ENCODE measurements around the gene PHEX. TPM values are rescaled to one million over a fixed set of nuclear protein-coding genes. Genes with fewer than 3 reads are reported as not detected.

Gene PHEX
- total and polyA plus RNA-seq, 4 experiments from 2014 or later = 0.25 to 0.98 (median 0.37) TPM

DNA sequence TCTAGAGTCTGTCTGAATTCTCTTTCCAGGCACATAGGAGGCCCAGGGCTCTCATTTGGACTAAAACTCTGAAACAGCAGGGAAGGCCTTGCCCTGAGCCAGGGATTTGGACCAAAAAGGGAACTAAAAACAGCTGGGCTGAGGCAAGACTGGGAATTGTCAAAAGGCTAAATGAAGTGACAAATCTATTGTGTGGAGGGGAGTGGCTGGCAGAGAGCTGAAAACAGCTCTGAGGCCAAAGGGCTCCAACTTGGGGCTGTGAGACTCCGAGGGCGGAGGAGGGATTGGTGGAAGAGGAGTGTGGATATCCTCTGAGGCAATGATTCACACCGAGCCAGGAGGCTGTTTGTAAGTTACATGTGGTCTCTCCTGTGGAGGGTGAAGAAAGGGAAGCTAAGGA is 63.2 kb downstream of the PHEX start:
- Mint-ChIP-seq H3K27me3 (no peaks in the 10 kb centered on the region), H3K4me3 (no peak overlapping the region), H3K27ac (no peak overlapping the region), H3K4me1 (no peaks in the 10 kb centered on the region), H3K9me3 (peaks cover 0 to 2% (median 0%) of the 10 kb centered on the region in 8 donors), H3K36me3 (no peaks in the 10 kb centered on the region)
- H3K4me1 ChIP-seq (ENCODE audit: insufficient read depth, low read length) = no peaks in the 10 kb centered on the region
- no peak overlapping the region for H3K27ac ChIP-seq (ENCODE audit: low read depth, low read length)
- no peak overlapping the region for H3K4me3 ChIP-seq (ENCODE audit: low read length in 2 of 2)
- ChIA-PET CTCF (ENCODE audit: partially characterized antibody) (interaction anchor here (0.7 kb wide), 1 partner anchor 15 kb away, joined by 3 read pairs; no protein-coding TSS in a partner anchor), POLR2A (ENCODE audit: partially characterized antibody) (no interaction called here)
- intact Hi-C loops (cut with micrococcal nuclease) = no loop called here
- DNase-seq = no peak
- no peaks in the 10 kb centered on the region for H3K27me3 ChIP-seq (ENCODE audit: insufficient read depth, low read length)
- H3K36me3 ChIP-seq (ENCODE audit: insufficient read depth, low read length) = no peaks in the 10 kb centered on the region
- H3K9me3 ChIP-seq (ENCODE audit: control insufficient read depth in 1 of 2, low read length in 2 of 2) = no peaks in the 10 kb centered on the region

DNA sequence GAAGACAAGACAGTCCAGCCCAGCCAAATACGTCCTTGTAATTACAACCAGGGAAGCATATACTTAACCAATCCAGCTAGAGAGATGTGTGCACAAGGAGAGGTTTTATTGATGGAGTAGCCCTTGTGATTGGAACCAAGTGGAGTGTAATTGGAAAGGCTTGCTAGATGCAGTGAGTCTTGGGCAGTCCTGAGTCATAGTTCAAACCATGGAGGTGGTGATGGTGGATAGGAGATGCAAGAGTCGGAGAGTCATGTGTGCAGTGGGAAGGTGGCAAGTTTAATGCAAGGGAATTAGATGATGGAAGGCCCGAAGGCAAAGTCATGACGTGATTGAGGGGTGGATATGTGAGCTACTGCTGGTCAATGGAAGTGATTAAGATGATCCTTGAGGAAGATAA is 63.7 kb downstream of the PHEX start:
- H3K4me1 ChIP-seq (ENCODE audit: insufficient read depth, low read length) = no peaks in the 10 kb centered on the region
- Mint-ChIP-seq H3K36me3 (no peaks in the 10 kb centered on the region), H3K4me1 (no peaks in the 10 kb centered on the region), H3K4me3 (no peak overlapping the region), H3K27ac (no peak overlapping the region), H3K27me3 (no peaks in the 10 kb centered on the region), H3K9me3 (peaks cover 0 to 2% (median 0%) of the 10 kb centered on the region in 8 donors)
- intact Hi-C loops (cut with micrococcal nuclease) = no loop called here
- H3K27ac ChIP-seq (ENCODE audit: low read depth, low read length) = no peak overlapping the region
- POLR2A ChIA-PET (ENCODE audit: partially characterized antibody) = no interaction called here
- DNase-seq = no peak
- CTCF ChIA-PET (ENCODE audit: partially characterized antibody) = interaction anchor here (0.7 kb wide), 1 partner anchor 16 kb away, joined by 3 read pairs; no protein-coding TSS in a partner anchor
- H3K9me3 ChIP-seq (ENCODE audit: control insufficient read depth in 1 of 2, low read length in 2 of 2) = no peaks in the 10 kb centered on the region
- H3K27me3 ChIP-seq (ENCODE audit: insufficient read depth, low read length) = no peaks in the 10 kb centered on the region
- no peak overlapping the region for H3K4me3 ChIP-seq (ENCODE audit: low read length in 2 of 2)
- no peaks in the 10 kb centered on the region for H3K36me3 ChIP-seq (ENCODE audit: insufficient read depth, low read length)

DNA sequence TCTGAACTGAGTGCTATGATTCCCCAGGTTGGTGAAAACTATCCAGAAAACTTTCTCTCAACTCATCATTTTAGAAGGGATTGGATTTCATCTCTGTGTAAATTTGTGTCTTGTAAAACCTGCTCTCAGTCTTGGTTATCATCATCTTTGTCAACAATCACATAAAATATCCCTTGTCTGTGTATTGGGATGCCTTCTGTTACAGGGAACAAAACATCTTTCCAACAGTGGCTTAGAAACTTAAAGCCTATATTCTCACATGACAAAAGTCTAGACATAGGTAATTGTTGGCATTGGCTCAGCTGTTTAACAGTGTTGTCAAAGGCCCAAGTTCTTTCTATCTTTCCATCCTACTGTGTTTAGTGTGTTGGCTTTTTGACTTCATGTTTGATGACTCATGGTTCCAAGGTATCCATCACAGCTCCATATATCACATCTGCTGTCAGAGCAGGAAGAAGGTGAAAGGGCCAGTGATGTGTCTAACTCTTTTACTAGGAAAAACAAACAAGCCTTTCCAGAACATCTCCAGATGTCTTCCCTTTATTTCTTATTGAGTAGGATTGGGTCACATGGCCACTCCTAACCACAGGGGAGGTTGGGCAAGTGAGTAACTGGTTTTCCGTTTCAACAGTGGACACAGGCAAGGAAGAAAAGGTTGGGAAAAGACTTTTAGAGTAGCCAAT is 65.0 kb downstream of the PHEX start:
- POLR2A ChIA-PET (ENCODE audit: partially characterized antibody) = no interaction called here
- no peaks in the 10 kb centered on the region for H3K4me1 Mint-ChIP-seq
- Histone ChIP-seq H3K9me3 (ENCODE audit: control insufficient read depth in 1 of 2, low read length in 2 of 2) (no peaks in the 10 kb centered on the region), H3K36me3 (ENCODE audit: insufficient read depth, low read length) (no peaks in the 10 kb centered on the region), H3K4me1 (ENCODE audit: insufficient read depth, low read length) (no peaks in the 10 kb centered on the region), H3K4me3 (ENCODE audit: low read length in 2 of 2) (no peak overlapping the region), H3K27me3 (ENCODE audit: insufficient read depth, low read length) (no peaks in the 10 kb centered on the region), H3K27ac (ENCODE audit: low read depth, low read length) (no peak overlapping the region)
- no peak for DNase-seq
- no peaks in the 10 kb centered on the region for H3K27me3 Mint-ChIP-seq
- peaks cover 0 to 2% (median 0%) of the 10 kb centered on the region in 8 donors for H3K9me3 Mint-ChIP-seq
- H3K27ac Mint-ChIP-seq = no peak overlapping the region
- intact Hi-C loops (cut with micrococcal nuclease) = no loop called here
- CTCF ChIA-PET (ENCODE audit: partially characterized antibody) = no interaction called here
- H3K4me3 Mint-ChIP-seq = no peak overlapping the region
- H3K36me3 Mint-ChIP-seq = no peaks in the 10 kb centered on the region

DNA sequence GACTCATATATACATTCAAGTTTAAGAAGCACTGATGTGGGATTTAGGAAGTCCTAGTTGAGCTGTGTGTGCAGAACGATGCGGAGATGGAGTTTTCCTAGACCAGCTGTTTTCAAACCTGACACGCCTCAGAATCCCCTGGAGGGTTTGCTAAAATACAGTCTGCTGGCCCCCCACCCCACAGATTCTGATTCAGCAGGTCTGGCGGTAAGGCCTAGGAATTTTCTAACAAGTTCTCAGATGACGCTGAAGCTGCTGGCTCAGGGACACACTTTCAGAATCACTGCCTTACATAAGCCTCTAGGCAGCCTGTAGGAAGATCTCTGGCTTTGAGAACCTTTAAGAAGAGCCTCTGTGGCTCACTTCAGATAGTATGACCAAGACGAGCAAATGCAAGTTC is 73.1 kb downstream of the PHEX start:
- Mint-ChIP-seq H3K4me3 (no peak overlapping the region), H3K9me3 (peaks cover 0 to 3% (median 0%) of the 10 kb centered on the region in 8 donors), H3K36me3 (no peaks in the 10 kb centered on the region), H3K27me3 (no peaks in the 10 kb centered on the region), H3K4me1 (no peaks in the 10 kb centered on the region), H3K27ac (no peak overlapping the region)
- ChIA-PET CTCF (ENCODE audit: partially characterized antibody) (no interaction called here), POLR2A (ENCODE audit: partially characterized antibody) (no interaction called here)
- DNase-seq = no peak
- H3K4me3 ChIP-seq (ENCODE audit: low read length in 2 of 2) = no peak overlapping the region
- no peaks in the 10 kb centered on the region for H3K4me1 ChIP-seq (ENCODE audit: insufficient read depth, low read length)
- intact Hi-C loops (cut with micrococcal nuclease) = no loop called here
- H3K27me3 ChIP-seq (ENCODE audit: insufficient read depth, low read length) = no peaks in the 10 kb centered on the region
- H3K27ac ChIP-seq (ENCODE audit: low read depth, low read length) = no peak overlapping the region
- no peaks in the 10 kb centered on the region for H3K9me3 ChIP-seq (ENCODE audit: control insufficient read depth in 1 of 2, low read length in 2 of 2)
- no peaks in the 10 kb centered on the region for H3K36me3 ChIP-seq (ENCODE audit: insufficient read depth, low read length)

DNA sequence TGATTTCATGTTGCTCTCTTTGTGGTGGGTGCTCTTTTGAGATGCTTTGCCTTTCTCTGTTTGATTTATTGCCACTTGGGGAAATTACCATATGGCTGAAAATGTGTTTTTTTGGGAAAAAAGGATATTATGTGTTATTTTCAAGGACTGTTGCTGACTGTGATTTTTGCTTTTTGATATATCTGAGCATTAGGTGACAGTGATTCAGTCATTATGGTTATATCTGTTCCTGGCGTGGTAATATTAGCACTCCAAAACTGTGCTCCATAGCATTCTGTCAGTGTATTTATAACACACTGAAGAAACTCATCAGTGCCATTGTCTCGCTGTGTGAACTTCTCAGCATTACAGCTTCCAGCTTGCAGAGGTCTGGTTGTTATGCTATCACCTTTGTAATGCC is 73.8 kb downstream of the PHEX start:
- H3K36me3 Mint-ChIP-seq = no peaks in the 10 kb centered on the region
- POLR2A ChIA-PET (ENCODE audit: partially characterized antibody) = no interaction called here
- H3K27ac Mint-ChIP-seq = no peak overlapping the region
- H3K9me3 Mint-ChIP-seq = peaks cover 0 to 3% (median 0%) of the 10 kb centered on the region in 8 donors
- H3K4me3 Mint-ChIP-seq = no peak overlapping the region
- H3K4me1 Mint-ChIP-seq = no peaks in the 10 kb centered on the region
- Histone ChIP-seq H3K4me1 (ENCODE audit: insufficient read depth, low read length) (no peaks in the 10 kb centered on the region), H3K9me3 (ENCODE audit: control insufficient read depth in 1 of 2, low read length in 2 of 2) (no peaks in the 10 kb centered on the region), H3K27me3 (ENCODE audit: insufficient read depth, low read length) (no peaks in the 10 kb centered on the region), H3K27ac (ENCODE audit: low read depth, low read length) (no peak overlapping the region), H3K4me3 (ENCODE audit: low read length in 2 of 2) (no peak overlapping the region), H3K36me3 (ENCODE audit: insufficient read depth, low read length) (no peaks in the 10 kb centered on the region)
- DNase-seq = no peak
- H3K27me3 Mint-ChIP-seq = no peaks in the 10 kb centered on the region
- intact Hi-C loops (cut with micrococcal nuclease) = no loop called here
- CTCF ChIA-PET (ENCODE audit: partially characterized antibody) = no interaction called here

DNA sequence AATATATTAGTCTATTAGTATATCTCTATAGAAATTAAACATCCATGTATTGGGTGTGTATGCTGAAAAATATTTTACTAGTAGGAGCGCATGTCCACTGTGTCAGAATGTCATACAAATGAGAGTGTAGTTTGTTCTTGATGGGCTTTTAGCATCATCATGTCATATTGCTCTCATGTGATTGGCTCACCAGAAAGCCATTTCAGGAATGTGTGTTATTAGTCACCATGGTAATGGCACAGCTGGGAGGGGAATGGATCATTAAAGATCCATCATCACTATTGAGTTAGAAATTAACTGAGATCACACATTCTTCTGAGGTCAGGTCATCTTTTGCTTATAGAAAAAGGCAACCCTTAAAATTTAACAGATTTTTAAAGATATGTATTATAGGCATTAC is 77.3 kb downstream of the PHEX start:
- no peaks in the 10 kb centered on the region for H3K36me3 Mint-ChIP-seq
- Histone ChIP-seq H3K27ac (ENCODE audit: low read depth, low read length) (no peak overlapping the region), H3K36me3 (ENCODE audit: insufficient read depth, low read length) (no peaks in the 10 kb centered on the region), H3K27me3 (ENCODE audit: insufficient read depth, low read length) (no peaks in the 10 kb centered on the region), H3K4me1 (ENCODE audit: insufficient read depth, low read length) (no peaks in the 10 kb centered on the region), H3K9me3 (ENCODE audit: control insufficient read depth in 1 of 2, low read length in 2 of 2) (no peaks in the 10 kb centered on the region), H3K4me3 (ENCODE audit: low read length in 2 of 2) (no peak overlapping the region)
- ChIA-PET CTCF (ENCODE audit: partially characterized antibody) (no interaction called here), POLR2A (ENCODE audit: partially characterized antibody) (no interaction called here)
- H3K27ac Mint-ChIP-seq = no peak overlapping the region
- no peak for DNase-seq
- peaks cover 0 to 3% (median 0%) of the 10 kb centered on the region in 8 donors for H3K9me3 Mint-ChIP-seq
- intact Hi-C loops (cut with micrococcal nuclease) = no loop called here
- no peak overlapping the region for H3K4me3 Mint-ChIP-seq
- H3K4me1 Mint-ChIP-seq = no peaks in the 10 kb centered on the region
- H3K27me3 Mint-ChIP-seq = no peaks in the 10 kb centered on the region

DNA sequence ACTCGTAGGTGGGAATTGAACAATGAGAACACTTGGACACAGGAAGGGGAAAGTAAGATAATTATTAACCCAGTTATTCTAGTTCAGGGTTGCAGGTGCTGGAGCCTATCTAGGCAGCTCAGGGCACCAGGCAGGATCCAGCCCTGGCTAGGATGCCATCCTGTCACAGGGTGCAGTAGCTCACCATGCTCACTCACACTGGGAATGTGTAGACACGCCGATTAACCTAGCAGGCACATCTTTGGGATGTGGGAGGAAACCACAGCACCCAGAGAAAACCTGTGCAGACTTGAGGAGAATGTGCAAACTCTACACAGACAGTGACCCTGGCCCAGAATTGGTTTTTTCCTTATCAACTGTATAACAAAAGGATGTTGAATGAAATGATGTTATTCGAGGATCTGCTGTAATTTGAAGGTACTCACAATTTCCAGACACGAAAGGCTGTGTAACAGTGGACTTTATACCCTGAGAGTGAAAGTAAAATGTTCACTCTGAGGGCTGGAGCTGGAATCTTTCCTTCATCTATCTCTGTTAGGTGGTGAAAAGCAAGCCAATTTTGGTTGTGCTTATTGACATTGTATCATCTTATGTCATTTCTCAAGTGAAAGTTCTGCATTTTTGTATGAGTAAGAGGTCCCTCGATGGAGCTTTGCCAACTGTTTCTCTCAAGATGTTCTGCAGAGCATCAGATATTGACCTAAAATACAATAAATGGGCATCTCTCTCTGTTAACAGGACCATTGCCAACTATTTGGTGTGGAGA is 78.8 kb downstream of the PHEX start:
- CTCF ChIA-PET (ENCODE audit: partially characterized antibody) = no interaction called here
- Mint-ChIP-seq H3K4me3 (no peak overlapping the region), H3K27ac (no peak overlapping the region), H3K9me3 (peaks cover 0 to 3% (median 0%) of the 10 kb centered on the region in 8 donors), H3K36me3 (no peaks in the 10 kb centered on the region), H3K4me1 (no peaks in the 10 kb centered on the region), H3K27me3 (no peaks in the 10 kb centered on the region)
- Histone ChIP-seq H3K9me3 (ENCODE audit: control insufficient read depth in 1 of 2, low read length in 2 of 2) (no peaks in the 10 kb centered on the region), H3K27me3 (ENCODE audit: insufficient read depth, low read length) (no peaks in the 10 kb centered on the region), H3K27ac (ENCODE audit: low read depth, low read length) (no peak overlapping the region), H3K36me3 (ENCODE audit: insufficient read depth, low read length) (no peaks in the 10 kb centered on the region), H3K4me1 (ENCODE audit: insufficient read depth, low read length) (no peaks in the 10 kb centered on the region), H3K4me3 (ENCODE audit: low read length in 2 of 2) (no peak overlapping the region)
- intact Hi-C loops (cut with micrococcal nuclease) = no loop called here
- POLR2A ChIA-PET (ENCODE audit: partially characterized antibody) = no interaction called here
- no peak for DNase-seq

Measured in CD4-positive, alpha-beta memory T cell (primary cell).